Breast epithelium (tissue), 3 donors: ENCODE data around the gene DERL3.

Source experiments
- POLR2AphosphoS5 ChIP-seq, 3 donors: sonication (generic); formaldehyde crosslinking; IDR thresholded peaks; one replicate each; pipeline ENCODE4 v1.6.1; 2017; ENCODE audit warnings: antibody characterized with exemption in 3 of 3
- TF ChIP-seq, protein P1 (sequence below), 3 donors: fragments of 450-650 bp; IDR thresholded peaks; one replicate each; pipeline ENCODE4 v1.5.1; 2016 to 2017; ENCODE audit warnings: antibody characterized with exemption in 3 of 3, mild to moderate bottlenecking in 3 of 3, moderate library complexity in 3 of 3

- TF ChIP-seq, protein P1, sequence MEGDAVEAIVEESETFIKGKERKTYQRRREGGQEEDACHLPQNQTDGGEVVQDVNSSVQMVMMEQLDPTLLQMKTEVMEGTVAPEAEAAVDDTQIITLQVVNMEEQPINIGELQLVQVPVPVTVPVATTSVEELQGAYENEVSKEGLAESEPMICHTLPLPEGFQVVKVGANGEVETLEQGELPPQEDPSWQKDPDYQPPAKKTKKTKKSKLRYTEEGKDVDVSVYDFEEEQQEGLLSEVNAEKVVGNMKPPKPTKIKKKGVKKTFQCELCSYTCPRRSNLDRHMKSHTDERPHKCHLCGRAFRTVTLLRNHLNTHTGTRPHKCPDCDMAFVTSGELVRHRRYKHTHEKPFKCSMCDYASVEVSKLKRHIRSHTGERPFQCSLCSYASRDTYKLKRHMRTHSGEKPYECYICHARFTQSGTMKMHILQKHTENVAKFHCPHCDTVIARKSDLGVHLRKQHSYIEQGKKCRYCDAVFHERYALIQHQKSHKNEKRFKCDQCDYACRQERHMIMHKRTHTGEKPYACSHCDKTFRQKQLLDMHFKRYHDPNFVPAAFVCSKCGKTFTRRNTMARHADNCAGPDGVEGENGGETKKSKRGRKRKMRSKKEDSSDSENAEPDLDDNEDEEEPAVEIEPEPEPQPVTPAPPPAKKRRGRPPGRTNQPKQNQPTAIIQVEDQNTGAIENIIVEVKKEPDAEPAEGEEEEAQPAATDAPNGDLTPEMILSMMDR (IDR thresholded peaks at IDR 0.05) = no peak
- TF ChIP-seq POLR2AphosphoS5 (IDR thresholded peaks at IDR 0.05) = no peak
Measured at GRCh38 chr22:23850136-23850611, 11.4 kb upstream of the DERL3 start.
